Germinal center (tissue), 1 donor: ENCODE data around the gene AGMO.
"Not testable (repeated sequence)": the region's sequence is repeated elsewhere in the genome, so short reads cannot be mapped to it uniquely, and the experiment has no call there.

Experiments used
- DNase-seq: peaks from one replicate; pipeline ENCODE4 v3.0.0; 2012; ENCODE audit warnings: mixed read lengths, low spot score

AGMO gene

DNA sequence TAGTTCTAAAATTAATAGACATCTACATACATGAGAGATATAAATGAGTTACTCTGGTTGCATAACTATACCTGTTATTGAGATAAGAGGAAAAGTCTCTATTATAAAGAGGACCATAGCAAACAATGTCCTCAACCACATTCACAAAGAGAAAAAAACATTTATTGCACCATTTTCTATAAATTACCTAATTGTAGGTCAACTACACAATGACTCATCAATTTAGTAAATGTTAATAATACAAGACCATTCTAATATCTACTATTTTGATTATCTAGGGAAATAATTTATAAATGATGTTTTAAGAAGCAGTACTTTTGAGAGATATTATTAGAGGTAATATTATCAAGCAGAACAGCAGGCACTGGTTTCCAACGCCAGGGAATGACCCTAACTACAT lies 246.1 kb downstream of the AGMO start:
- no peak for DNase-seq

DNA sequence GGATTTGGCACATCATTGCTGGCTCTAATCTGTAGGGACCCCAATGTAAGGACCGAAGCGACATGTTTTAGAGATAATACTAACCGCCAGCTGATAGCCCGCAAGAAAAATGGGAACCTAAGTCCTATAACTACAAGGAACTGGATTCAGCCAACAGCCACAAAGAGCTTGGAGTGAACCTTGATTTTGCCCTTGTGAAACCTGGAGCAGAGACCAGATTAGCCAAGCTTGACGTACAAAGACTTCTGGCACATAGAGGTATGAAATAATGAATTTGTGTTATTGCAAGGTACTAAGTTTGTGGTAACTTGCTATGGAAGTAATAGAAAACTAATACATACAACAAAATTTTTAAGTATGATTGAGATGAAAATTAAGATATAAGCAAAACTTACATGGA lies 246.9 kb downstream of the AGMO start:
- no peak for DNase-seq

DNA sequence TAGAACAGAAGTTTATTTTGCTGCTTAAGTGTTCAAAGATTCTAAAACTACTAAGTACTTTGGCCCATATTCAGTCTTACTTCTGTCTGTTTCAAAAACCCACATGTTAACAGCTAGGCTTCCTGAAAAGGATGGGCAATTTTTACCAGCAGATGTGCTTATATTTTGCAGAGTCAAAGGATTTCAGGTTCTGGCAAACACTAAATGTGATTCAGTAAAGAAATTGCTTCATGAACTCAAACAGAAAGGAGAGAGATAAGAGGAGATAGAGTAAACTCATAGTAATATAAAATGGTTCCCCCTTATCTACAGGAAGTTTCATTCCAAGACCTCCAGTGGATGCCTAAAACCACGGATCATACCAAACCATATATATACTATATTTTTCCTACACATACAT lies 248.5 kb downstream of the AGMO start:
- DNase-seq: no peak

DNA sequence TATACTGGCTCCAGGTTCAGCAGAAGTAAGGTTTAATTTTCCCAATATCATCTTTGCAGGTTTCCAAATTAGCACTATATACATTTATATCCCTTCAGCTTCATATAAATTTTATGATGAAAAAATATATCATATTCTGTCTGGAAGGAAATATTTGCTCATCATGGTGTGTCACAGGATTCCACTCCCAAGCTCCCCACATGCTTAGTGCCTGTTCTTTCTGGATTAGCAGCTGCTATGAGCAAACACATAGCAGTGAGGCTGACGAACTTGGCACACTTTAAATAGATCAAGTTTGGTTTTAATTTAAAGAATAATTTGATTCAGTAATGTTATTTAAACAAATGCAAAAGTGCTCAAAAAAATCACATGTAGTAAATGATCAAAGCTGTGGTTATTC lies 251.9 kb downstream of the AGMO start:
- DNase-seq: no peak

DNA sequence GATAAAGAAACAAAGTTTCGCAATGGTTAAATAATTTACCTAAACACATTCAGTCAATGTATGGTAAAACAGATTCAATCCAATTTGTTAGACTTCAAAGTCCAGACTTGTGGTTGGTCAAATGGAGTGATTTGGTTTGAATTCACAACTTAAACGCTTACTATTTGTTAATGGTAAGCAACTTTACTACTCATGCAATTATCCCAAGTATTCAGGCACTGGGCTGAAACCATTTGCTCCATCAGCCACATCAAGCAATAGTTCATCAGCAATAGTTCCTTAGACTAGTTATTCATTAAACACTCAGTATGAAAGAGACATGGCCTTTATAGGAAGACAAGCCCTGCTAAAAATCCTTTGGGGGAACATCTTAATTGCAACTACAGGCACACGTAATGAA lies 253.0 kb downstream of the AGMO start:
- DNase-seq: no peak

DNA sequence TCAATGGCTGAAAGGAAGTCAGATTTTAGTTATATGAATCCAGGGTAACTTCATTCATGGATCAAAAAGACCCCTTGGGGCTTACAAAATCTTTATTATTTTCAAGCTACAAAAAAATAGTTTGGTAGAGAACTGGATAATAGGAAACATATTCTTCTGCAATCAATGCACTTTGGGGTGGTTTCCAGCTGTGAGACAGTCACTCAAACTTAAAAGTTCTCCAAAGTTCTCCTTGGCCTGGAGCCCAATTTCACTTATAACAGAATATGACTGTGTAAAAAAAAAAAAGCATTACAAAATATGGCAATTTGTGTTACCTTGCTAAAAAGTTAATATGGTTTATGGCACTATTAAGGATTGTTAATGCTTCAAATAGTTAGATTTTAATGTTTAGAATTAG lies 255.5 kb downstream of the AGMO start:
- DNase-seq: no peak

DNA sequence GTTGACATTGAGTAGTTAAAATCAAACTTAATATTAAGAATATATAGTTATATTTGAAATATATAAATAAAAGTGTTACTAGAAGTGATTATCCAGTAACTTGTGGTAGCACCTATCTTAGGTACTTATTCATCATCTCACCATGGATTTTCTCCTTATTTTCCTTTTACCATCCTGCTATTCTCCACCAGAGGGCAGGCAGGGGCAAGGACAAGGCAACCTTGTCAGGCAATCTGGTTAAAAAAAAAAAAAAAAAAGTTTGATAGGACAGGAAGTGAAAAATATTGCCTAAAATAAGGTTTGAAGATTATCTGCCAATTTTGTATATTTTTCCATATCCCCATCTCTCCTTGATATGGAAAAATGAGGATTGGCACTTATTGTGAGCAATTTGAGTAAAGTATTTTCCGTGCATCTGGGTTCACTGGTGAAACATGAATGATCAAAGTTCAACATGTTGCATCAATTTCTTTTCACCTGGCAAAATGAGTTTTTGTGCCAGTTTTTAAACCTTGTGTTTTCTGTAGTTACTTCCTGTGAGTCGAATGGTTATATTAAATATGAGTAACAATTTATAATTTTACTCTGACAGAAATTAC lies 256.7 kb downstream of the AGMO start:
- no peak for DNase-seq

DNA sequence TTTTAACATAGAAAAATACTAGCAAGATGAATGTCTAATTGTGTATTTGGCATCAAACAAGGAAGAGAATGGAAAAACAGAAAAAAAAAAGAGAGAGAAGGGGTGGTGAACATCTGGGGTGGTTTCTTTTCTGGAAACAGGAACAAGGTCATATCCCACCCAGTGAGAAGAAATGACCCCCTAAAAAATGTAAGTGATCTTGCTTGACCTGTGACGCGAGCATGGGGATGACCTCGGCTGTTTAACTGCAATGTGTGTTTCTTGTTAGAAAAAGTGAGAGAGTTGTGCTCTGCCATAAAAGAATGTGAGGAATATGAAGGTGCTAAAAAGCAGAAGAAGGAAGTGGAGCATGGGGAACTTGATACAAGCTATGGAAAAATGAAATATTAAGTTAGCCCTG lies 258.5 kb downstream of the AGMO start:
- DNase-seq: no peak

DNA sequence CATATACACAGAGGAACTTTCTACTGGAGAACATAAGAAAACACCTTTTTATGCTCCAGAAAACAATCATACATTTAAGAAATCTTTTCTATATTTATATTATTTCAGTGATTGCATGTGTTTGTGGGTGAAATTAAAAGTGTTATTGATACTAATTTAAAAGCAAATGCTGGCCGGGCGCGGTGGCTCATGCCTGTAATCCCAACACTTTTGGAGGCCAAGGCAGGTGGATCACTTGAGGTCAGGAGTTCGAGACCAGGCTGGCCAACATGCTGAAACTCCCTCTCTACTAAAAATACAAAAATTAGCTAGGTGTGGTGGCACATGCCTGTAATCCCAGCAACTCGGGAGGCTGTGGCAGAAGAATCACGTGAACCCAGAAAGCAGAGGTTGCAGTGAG lies 260.8 kb downstream of the AGMO start:
- DNase-seq: not testable (repeated sequence)

DNA sequence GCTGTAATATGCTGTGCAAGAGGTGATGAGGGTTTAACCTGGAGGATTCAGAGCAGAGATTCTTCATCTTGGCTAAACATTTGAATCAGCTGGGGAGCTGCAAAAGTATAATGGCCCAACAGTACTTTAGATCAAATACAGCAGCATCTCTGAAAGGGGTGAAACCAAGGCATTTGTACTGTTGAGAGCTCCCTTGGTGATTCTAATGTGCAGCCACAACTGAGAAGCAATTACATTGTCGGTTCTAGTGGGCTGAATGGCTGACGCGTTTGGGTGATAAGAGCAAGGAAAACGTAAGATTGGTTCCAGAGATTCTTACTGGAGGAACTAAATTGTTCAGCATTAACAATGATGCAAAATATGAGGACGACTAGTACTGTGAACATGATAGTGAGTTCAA lies 269.7 kb downstream of the AGMO start:
- no peak for DNase-seq

DNA sequence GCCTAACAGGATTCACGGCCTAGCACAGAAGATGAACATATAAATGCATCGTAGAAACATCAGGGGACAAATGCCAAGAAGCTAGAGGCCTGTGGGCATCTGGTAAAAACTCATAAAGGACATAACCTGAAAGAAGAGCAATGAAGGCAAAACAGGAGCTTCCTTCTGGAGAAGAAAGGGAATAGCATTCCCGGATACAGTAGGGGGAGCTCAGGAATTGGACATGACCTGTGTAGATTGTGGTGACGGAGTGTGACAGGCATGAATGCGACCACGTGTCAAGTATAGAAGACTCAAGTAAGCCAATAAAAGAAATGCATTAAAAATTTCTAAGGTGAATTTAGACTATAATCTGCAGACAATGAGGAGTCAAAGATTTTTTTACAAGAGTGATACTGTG lies 270.1 kb downstream of the AGMO start:
- no peak for DNase-seq

DNA sequence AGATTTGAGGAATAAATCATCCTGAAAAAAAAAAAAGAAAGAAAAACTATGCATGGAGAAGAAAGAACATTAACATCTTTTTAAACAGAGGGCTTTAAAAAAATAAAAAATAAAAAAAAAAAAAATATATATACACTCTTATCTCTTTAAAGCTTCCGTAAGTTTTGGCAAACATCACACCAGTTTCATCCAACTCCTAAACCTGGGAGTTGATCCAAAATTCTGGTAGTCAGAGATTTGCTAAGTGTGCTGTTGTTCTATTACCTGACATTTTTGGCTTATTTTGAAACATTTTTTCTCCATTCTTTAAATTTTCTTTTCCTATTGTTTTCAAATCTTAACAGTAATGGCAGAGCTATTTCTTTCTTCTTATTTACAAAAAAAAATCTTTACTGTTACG lies 273.1 kb downstream of the AGMO start:
- DNase-seq: no peak

DNA sequence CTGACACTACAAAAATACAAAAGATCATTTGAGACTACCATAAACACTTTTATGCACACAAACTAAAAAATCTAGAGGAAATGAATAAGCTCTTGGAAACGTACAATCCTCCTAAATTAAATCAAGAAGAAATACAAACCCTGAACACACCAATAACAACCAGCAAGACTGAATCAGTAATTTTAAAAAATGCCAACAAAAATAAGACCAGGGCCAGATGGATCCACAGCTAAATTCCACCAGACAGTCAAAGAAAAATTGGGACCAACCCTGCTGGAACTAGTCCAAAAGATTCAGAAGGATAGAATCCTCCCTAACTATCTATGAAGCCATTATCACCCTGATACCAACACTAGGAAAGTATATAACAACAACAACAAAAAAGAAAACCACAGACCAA lies 277.4 kb downstream of the AGMO start:
- DNase-seq: no peak

DNA sequence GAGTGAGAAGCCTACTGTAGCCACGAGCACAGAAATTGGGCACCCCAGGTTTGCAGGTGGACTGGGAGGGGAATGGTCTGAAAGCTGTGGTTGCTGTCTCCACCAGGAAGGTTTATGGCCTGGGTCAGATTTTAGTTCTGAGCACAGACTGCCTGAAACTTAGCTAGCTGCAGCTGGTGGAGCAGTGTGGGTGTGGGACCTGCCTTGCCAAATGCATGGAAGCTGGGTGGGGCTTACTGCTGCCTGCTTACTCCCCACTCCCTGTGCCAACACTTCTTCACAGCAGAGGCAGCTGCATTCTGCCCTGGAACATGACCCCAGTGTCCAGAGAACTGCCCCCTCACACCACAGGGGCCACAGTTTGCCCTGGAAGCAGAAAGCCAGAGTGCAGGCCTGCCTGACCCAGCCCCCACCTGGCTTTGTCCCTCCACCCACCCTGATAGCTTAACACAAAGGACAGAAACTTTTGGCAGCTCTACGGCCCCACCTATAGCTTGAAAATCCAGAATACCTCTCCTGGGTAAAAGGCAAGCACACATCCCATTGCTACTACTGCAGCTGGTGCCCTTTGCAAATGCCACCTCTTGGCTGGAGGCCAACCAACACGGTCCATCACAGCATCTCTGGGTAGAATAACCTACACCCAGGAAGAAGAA lies 281.6 kb downstream of the AGMO start:
- no peak for DNase-seq

DNA sequence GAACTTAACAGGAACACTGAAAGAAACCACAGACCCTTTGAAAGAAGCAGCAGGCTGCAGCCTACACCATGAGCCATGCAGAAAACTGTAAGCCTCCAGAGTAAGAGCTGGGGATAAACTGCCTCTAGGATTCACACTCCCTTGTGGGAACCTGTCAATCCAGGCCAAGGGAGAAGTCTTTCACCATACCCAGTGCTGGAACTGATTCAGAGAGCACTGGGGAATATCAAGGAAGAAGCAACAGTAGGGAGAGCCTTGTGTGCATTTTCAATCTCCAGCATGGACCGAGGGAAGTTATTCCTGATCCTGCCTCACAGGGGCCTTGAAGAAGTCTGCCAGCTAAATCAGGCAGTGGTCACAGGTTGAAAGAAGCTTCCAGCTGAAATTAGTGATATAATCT lies 282.2 kb downstream of the AGMO start:
- no peak for DNase-seq

DNA sequence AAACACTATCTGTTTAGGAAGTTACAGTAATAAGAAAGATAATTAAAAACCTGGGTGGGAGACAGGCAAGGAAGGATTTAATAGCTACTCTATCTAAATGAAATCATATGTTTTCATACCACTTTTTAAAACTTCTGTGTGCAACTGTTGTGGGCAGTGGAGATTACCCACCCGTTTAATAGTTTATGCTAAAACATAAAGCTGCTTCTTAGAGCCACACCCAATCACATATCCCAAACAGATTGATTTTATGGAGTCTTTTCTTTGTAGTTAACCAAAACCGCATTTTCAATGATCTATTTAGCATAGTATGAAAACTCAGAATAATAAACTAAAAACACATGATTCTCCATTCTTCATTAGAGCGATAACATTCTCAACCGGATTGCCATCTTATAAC lies 304.1 kb downstream of the AGMO start:
- no peak for DNase-seq

DNA sequence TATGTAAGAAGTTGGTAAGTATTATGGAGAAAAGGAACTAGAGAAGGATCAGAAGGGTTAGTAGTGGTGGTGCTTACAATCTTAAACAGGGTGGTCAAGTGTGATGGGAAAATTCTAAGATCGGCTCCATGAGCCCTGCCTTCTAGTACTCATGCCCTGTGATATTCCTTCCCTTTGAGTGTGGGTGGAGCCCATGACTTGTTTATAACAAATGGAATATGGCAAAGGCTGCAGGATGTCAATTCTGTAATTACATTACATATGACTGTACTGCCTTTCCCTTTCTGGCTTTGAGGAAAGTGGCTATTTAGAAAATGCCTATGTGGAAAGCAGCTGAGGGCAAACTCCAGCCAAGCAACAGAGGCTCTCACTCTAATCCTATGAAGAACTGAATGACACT lies 309.6 kb downstream of the AGMO start:
- DNase-seq: no peak

DNA sequence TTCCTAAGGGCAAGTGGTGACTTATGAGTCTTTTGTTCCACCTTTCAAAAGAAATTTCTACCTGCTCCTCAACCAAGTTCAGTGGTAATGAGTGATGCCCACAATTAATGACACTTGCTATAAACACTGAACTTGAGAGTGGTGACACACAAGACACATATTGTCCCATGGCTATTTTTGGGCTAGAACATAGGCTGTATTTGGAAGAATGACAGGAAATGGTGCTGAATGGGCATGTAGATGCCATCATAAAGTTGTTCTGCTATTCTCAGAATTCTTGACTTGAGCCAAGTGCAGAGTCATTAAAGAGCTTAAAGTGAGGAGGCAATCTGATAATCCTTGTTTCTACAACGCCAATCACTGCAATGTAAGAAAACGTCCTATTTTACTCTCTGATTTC lies 313.3 kb downstream of the AGMO start:
- no peak for DNase-seq

DNA sequence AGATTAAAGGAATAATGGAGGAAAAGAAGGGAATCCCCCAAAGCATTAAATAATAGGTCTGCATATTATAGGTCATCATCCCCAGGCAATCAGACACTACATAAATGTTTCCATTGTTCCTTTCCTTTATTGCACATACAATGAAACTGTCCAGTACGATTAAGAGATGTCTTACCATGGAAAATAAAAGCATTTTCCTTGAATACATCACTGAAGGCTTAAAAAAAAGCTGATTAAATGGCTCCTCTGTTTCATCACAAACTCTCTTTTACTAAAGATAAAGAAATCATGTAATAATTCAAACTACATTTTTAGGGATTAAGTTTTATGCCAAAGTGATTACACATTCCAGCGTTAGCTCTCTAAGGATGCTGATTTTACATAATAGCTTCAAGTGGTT lies 316.0 kb downstream of the AGMO start:
- no peak for DNase-seq

DNA sequence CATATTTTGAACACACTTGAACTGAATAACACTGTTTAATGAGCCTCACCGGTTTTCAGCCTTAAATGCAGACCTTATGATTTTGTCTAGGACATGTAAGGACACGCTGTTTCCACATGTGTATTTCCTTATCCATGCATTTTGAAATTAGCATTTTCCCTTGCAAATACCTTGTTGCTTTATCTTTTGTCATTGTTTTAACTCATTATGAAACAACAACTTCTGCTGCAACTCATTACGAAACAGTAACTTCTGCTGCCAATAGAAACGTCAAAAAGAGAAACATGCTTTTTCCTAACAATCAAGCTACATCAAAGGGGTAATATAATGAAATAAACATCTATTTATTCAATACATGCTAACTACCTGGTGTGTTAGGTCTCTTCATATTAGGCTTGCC lies 322.0 kb downstream of the AGMO start:
- no peak for DNase-seq

DNA sequence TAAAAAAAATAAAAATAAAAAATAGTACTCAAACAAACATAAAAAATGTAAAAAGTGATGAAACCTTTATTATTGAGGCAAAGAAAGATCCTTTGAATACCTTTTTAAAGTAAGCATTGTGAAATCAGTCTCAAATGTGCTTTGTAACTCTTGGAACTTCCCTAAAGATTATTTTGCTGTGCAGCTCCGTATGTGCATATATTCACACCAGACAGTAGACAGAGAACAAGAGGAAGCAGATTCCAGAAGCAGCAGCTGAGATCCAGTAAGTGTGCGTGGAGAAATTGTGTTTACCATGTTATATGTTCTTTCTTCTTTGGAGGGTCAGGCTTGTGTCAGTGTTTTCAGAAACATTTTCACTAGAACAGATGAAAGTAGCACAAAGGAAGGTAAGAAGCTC lies 324.9 kb downstream of the AGMO start:
- no peak for DNase-seq

DNA sequence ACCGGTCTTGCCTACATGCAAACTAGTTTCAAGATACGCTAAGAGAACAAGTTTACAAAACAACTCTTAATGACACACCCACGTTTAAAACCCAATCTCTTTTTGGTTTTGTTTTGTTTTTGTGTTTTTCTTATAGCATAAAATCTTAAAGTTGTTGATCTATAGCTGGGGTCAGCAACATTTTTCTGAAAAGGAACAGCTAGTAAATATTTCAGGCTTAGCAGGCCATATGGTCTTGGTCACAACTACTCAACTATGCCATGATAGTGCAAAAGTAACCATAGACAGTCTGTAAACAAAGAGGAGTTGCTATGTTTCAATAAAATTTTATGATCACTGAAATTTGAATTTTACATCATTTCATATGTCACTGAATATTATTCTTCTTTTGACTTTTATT lies 327.4 kb downstream of the AGMO start:
- no peak for DNase-seq

DNA sequence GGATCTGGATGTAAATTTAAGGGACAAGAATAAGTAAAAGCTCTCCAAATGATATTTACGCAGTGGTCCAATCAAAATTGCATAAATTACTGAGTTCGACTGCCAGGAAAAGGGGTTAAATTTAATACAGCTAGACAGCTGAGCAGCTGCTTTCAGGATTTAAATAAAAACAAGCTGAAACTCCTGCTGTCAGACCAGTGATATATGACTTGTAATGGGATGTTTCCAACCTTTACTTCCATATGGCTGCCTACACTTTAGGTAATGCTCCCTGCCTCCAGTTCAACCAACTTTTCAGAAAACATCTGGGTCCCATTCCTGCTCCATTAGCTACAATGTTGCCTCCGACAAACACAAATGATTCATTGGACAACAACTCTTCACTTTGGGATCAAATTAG lies 333.0 kb downstream of the AGMO start:
- DNase-seq: no peak

DNA sequence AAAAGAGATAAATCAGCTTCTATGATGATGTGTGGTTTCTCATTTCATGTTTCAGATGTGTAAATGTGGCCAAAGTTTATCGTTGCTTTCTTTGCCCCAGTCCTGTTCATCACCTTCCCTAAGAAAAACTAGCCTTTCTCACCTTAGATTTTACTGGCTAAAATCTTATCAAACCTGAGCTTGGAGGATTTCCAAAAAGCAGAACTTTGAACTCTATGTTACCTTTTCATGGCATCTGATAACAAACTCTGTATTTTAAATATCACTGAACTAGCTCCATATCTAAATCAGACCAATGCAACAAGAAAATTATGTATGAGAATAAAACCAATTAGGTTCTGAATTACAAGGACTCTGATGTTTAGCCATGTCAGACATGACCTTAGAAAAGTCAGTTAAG lies 335.8 kb downstream of the AGMO start:
- DNase-seq: no peak

DNA sequence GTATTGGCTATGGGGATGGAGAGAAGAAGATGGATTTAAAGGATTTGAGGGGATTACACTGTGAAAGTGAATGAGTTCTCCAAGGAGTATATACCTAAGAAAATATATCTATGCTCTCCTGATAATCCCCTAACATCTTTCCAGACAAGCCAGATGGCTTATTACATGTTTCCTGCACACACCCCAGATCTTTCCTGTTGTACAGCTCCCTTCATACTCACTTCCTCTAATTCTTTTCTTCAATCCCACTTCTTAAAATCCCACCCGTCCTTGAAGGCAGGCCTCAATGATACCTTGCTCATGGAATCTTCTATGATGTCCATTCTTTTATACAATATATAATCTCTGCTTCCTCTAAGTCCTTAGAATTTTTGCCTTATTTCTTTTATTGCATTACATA lies 342.1 kb downstream of the AGMO start:
- DNase-seq: no peak
